HCT116 (cell line): Measurements from ENCODE around the gene GCN1. TPM values are rescaled to one million over a fixed set of nuclear protein-coding genes. Genes with fewer than 3 reads are reported as not detected.

Experiments used
- ATAC-seq: fragments of 200-7000 bp; cut with Tn5 transposase; 2 replicates; pipeline ENCODE4 v1.9.1; 2020; ENCODE audit warnings: mild to moderate bottlenecking, moderate library complexity
- BruUV-seq: library from RNA; stranded (reverse); fragments of 400-500 nt; replicated peaks from 2 replicates; lab custom pipeline; 2021; lab: Mats Ljungman, UMichigan
- CTCF ChIA-PET: fragments of 300-600 bp; sonication (Branson Sonifier 250); formaldehyde crosslinking; loops from one replicate; lab custom pipeline; 2021; ENCODE audit warnings: antibody characterized with exemption; lab: Charles Lee
- POLR2A ChIA-PET: fragments of 300-600, 350-600 bp; sonication (Branson Sonifier 250); formaldehyde crosslinking; loops from one replicate; lab custom pipeline; 2021; ENCODE audit warnings: antibody characterized with exemption; lab: Charles Lee
- RAD21 ChIA-PET, 2 experiments: fragments of 300-600 bp; sonication (Branson Sonifier 250); formaldehyde crosslinking; loops; one replicate each; lab custom pipeline; 2023; ENCODE audit warnings: low total read pairs in 2 of 2; ENCODE audit not compliant: uncharacterized antibody in 2 of 2, unreplicated experiment in 2 of 2, low non-redundant PET in 1 of 2; lab: Charles Lee
- DNase-seq: peaks from one replicate; pipeline ENCODE4 v3.0.0-alpha.2; 2010; ENCODE audit warnings: low read depth, low spot score
- H2AFZ ChIP-seq: fragments of 200-600 bp; shearing (Covaris generic), sonication (generic); 2 replicates; pipeline ENCODE4 v1.6.1; 2017; ENCODE audit warnings: low read depth, mixed run types, mixed read lengths, antibody characterized with exemption, low read length; ENCODE audit not compliant: poor library complexity, severe bottlenecking
- H3K27ac ChIP-seq: 2 replicates; pipeline ENCODE4 v1.5.1; 2012; ENCODE audit warnings: low read depth, low read length
- H3K27me3 ChIP-seq: fragments of 200-600 bp; sonication (generic); 2 replicates; pipeline ENCODE4 v1.6.1; 2016; ENCODE audit warnings: mixed run types, low read length, mixed read lengths; ENCODE audit not compliant: insufficient read depth
- H3K36me3 ChIP-seq, 2 experiments: fragments of 200-500 bp in 1 of 2; fragments of 200-600 bp in 1 of 2; sonication (Bioruptor generic) in 1 of 2; sonication (generic) in 1 of 2; 2 replicates each; pipeline versions ENCODE4 v1.5.1 to v1.6.1; 2014 to 2016; ENCODE audit warnings: low read length in 2 of 2, inconsistent platforms in 1 of 2, mixed read lengths in 1 of 2, mixed run types in 1 of 2; ENCODE audit not compliant: insufficient read depth in 2 of 2, control insufficient read depth in 1 of 2
- H3K4me1 ChIP-seq, 2 experiments: fragments of 200-600 bp in 1 of 2; sonication (generic) in 1 of 2; 2 replicates each; pipeline versions ENCODE4 v1.5.1 to v1.6.1; 2012 to 2017; ENCODE audit warnings: low read length in 2 of 2, inconsistent platforms in 1 of 2, mild to moderate bottlenecking in 1 of 2, mixed read lengths in 1 of 2, mixed run types in 1 of 2, moderate library complexity in 1 of 2; ENCODE audit not compliant: insufficient read depth in 2 of 2, control insufficient read depth in 1 of 2
- H3K4me2 ChIP-seq: fragments of 200-600 bp; sonication (generic); 2 replicates; pipeline ENCODE4 v1.6.1; 2017; ENCODE audit warnings: mixed run types, low read length, mixed read lengths
- H3K4me3 ChIP-seq, 2 experiments: fragments of 200-600 bp in 1 of 2; sonication (generic) in 1 of 2; replicated peaks in 1 of 2; 2 replicates each; pipeline ENCODE4 v1.5.1; 2011 to 2016; ENCODE audit warnings: low read length in 2 of 2, control low read depth in 1 of 2, low read depth in 1 of 2, mild to moderate bottlenecking in 1 of 2, mixed read lengths in 1 of 2, mixed run types in 1 of 2
- H3K79me2 ChIP-seq: fragments of 200-600 bp; sonication (generic); 2 replicates; pipeline ENCODE4 v1.6.1; 2017; ENCODE audit warnings: mild to moderate bottlenecking, mixed run types, low read length, moderate library complexity, mixed read lengths; ENCODE audit not compliant: insufficient read depth
- H3K9ac ChIP-seq: fragments of 200-600 bp; sonication (generic); 2 replicates; pipeline ENCODE4 v1.6.1; 2016; ENCODE audit warnings: low read length, mixed read lengths
- H3K9me2 ChIP-seq: fragments of 200-600 bp; sonication (generic), shearing (Covaris generic); 2 replicates; pipeline ENCODE4 v1.6.1; 2017; ENCODE audit warnings: mixed run types, mild to moderate bottlenecking, moderate library complexity; ENCODE audit not compliant: insufficient read depth
- H3K9me3 ChIP-seq, 2 experiments: fragments of 200-500 bp in 1 of 2; fragments of 200-600 bp in 1 of 2; sonication (Bioruptor generic) in 1 of 2; sonication (generic) in 1 of 2; 2 replicates each; pipeline ENCODE4 v1.6.1; 2014 to 2017; ENCODE audit warnings: low read length in 2 of 2, mixed read lengths in 2 of 2, inconsistent platforms in 1 of 2, low read depth in 1 of 2, mild to moderate bottlenecking in 1 of 2, mixed run types in 1 of 2, moderate library complexity in 1 of 2; ENCODE audit not compliant: control insufficient read depth in 1 of 2, insufficient read depth in 1 of 2
- H4K20me1 ChIP-seq: fragments of 200-600 bp; sonication (generic), shearing (Covaris generic); 2 replicates; pipeline ENCODE4 v1.6.1; 2017; ENCODE audit warnings: mixed run types, mild to moderate bottlenecking, moderate library complexity; ENCODE audit not compliant: insufficient read depth
- CBX3 ChIP-seq: IDR thresholded peaks from 2 replicates; pipeline ENCODE4 v1.6.1; 2012; ENCODE audit warnings: low read depth
- CEBPB ChIP-seq: IDR thresholded peaks from 2 replicates; pipeline ENCODE4 v1.6.1; 2012; ENCODE audit warnings: low read depth
- CTCF ChIP-seq, 3 experiments: fragments of 200-600 bp in 1 of 3; sonication (generic) in 1 of 3; IDR thresholded peaks in 2 of 3; conservative IDR thresholded peaks in 1 of 3; 2 replicates each; pipeline ENCODE4 v1.5.1; 2012 to 2017; ENCODE audit warnings: low read depth in 2 of 3, low read length in 2 of 3, antibody characterized with exemption in 1 of 3, borderline replicate concordance in 1 of 3, control low read depth in 1 of 3, mild to moderate bottlenecking in 1 of 3, mixed read lengths in 1 of 3, mixed run types in 1 of 3, moderate library complexity in 1 of 3; ENCODE audit not compliant: insufficient read depth in 1 of 3
- EGR1 ChIP-seq: IDR thresholded peaks from 2 replicates; pipeline ENCODE4 v1.6.1; 2012; ENCODE audit warnings: low read depth
- ELF1 ChIP-seq: IDR thresholded peaks from 2 replicates; pipeline ENCODE4 v1.6.1; 2012; ENCODE audit warnings: low read depth, borderline replicate concordance
- EZH2 ChIP-seq: fragments of 200-600 bp; sonication (generic); IDR thresholded peaks from 2 replicates; pipeline ENCODE4 v1.6.1; 2017; ENCODE audit warnings: antibody characterized with exemption, mixed run types
- EZH2phosphoT487 ChIP-seq: fragments of 200-600 bp; IDR thresholded peaks from 2 replicates; pipeline ENCODE4 v1.6.1; 2018; ENCODE audit warnings: antibody characterized with exemption, borderline replicate concordance
- FOSL1 ChIP-seq: IDR thresholded peaks from 2 replicates; pipeline ENCODE4 v1.6.1; 2012; ENCODE audit warnings: low read depth
- JUND ChIP-seq: IDR thresholded peaks from 2 replicates; pipeline ENCODE4 v1.6.1; 2012
- MAX ChIP-seq: IDR thresholded peaks from 2 replicates; pipeline ENCODE4 v1.6.1; 2012
- POLR2A ChIP-seq: IDR thresholded peaks from 2 replicates; pipeline ENCODE4 v1.7.0; 2011; ENCODE audit warnings: borderline replicate concordance; ENCODE audit not compliant: insufficient read depth, insufficient read length; ENCODE audit errors: extremely low read depth
- POLR2AphosphoS5 ChIP-seq: IDR thresholded peaks from 2 replicates; pipeline ENCODE4 v1.6.1; 2011; ENCODE audit warnings: mild to moderate bottlenecking, low read depth, low read length, moderate library complexity
- RAD21 ChIP-seq: IDR thresholded peaks from 2 replicates; pipeline ENCODE4 v1.6.1; 2012; ENCODE audit warnings: low read depth, mild to moderate bottlenecking
- REST ChIP-seq: IDR thresholded peaks from 2 replicates; pipeline ENCODE4 v1.6.1; 2012; ENCODE audit warnings: low read depth
- SIN3A ChIP-seq: IDR thresholded peaks from 2 replicates; pipeline ENCODE4 v1.6.1; 2012; ENCODE audit warnings: low read depth
- SP1 ChIP-seq: IDR thresholded peaks from 2 replicates; pipeline ENCODE4 v1.6.1; 2012; ENCODE audit warnings: low read depth
- SRF ChIP-seq: IDR thresholded peaks from 2 replicates; pipeline ENCODE4 v1.6.1; 2012; ENCODE audit warnings: low read depth
- TCF7L2 ChIP-seq: IDR thresholded peaks from 2 replicates; pipeline ENCODE4 v1.7.0; 2011; ENCODE audit warnings: borderline replicate concordance, inconsistent platforms; ENCODE audit not compliant: insufficient read depth, insufficient read length; ENCODE audit errors: extremely low read depth
- YY1 ChIP-seq: IDR thresholded peaks from 2 replicates; pipeline ENCODE4 v1.6.1; 2011; ENCODE audit warnings: low read length, low read depth, moderate library complexity, mild to moderate bottlenecking; ENCODE audit not compliant: insufficient replicate concordance; ENCODE audit errors: extremely low read depth
- ZFX ChIP-seq: fragments of 450-650 bp; IDR thresholded peaks from 2 replicates; pipeline ENCODE4 v1.6.1; 2017
- intact Hi-C: fragments of 100-400 bp; cut with micrococcal nuclease; formaldehyde crosslinking; loops from 2 replicates; pipeline ENCODE4 v1.10.0; 2022
- total RNA-seq: library from RNA; stranded (reverse); gene quantifications from one replicate; pipeline ENCODE4 v1.2.1, GENCODE V29; 2021; ENCODE audit not compliant: unreplicated experiment

GCN1 gene
- total RNA-seq, 1 experiment from 2014 or later = 184 TPM

GRCh38 chr12:120102189-120103043 is 92.1 kb downstream of the GCN1 start:
- H3K36me3 ChIP-seq = peaks cover 6 to 16% of the 10 kb centered on the region in 2 experiments; a peak in 3 of 4 replicates
- no peak for DNase-seq
- H3K9me3 ChIP-seq = no peaks in the 10 kb centered on the region
- no peak overlapping the region for H3K4me2 ChIP-seq
- TF ChIP-seq CTCF (IDR thresholded peaks at IDR 0.05 in 2 of 3, conservative IDR thresholded peaks at IDR 0.05 in 1 of 3; ENCODE audit: borderline replicate concordance in 1 of 3, insufficient read depth in 1 of 3, low read depth in 2 of 3, low read length in 2 of 3) (no peak), SIN3A (no peak), JUND (no peak), FOSL1 (no peak), POLR2AphosphoS5 (no peak), CEBPB (no peak), EZH2phosphoT487 (no peak), YY1 (no peak), POLR2A (no peak), ZFX (no peak), CBX3 (no peak), RAD21 (no peak), EZH2 (no peak), SRF (no peak), EGR1 (no peak), TCF7L2 (no peak), SP1 (no peak), REST (no peak), ELF1 (no peak), MAX (no peak)
- ChIA-PET RAD21 (no interaction called here), CTCF (no interaction called here), POLR2A (no interaction called here)
- no peaks in the 10 kb centered on the region for H3K9me2 ChIP-seq
- intact Hi-C loops = no loop called here
- BruUV-seq = no TSS peak
- H3K9ac ChIP-seq = no peak overlapping the region
- H3K4me1 ChIP-seq = peaks cover 5 to 7% of the 10 kb centered on the region in 2 experiments
- no peak overlapping the region for H3K4me3 ChIP-seq
- H3K79me2 ChIP-seq = peaks cover 77% of the 10 kb centered on the region
- no peaks in the 10 kb centered on the region for H4K20me1 ChIP-seq
- no peak for ATAC-seq
- no peak overlapping the region for H3K27ac ChIP-seq
- H3K27me3 ChIP-seq = no peaks in the 10 kb centered on the region
- H2AFZ ChIP-seq = no peak overlapping the region
